Stomach (tissue), 9 donors: ENCODE results near the gene AGAP3. TPM values are rescaled to one million over a fixed set of nuclear protein-coding genes. Genes with fewer than 3 reads are reported as not detected.
A peak's percentile ranks its signal among the peaks of the same experiment; 100 is the strongest.

ENCODE experiments used
- DNase-seq, 2 donors: peaks; one replicate each; pipeline versions ENCODE4 v3.0.0 to v3.0.0-alpha.2; 2013 to 2019
- H3K27ac ChIP-seq, 5 donors: fragments of 200-600 bp in 4 of 5; sonication (generic) in 4 of 5; one replicate each; pipeline ENCODE4 v1.5.1; 2013 to 2019; ENCODE audit warnings: mild to moderate bottlenecking in 1 of 5, moderate library complexity in 1 of 5
- H3K27me3 ChIP-seq, 3 donors: fragments of 200-600 bp; sonication (generic); one replicate each; pipeline ENCODE4 v1.5.1; 2017 to 2019; ENCODE audit warnings: mixed run types in 1 of 3
- H3K36me3 ChIP-seq, 4 donors: fragments of 200-600 bp; sonication (generic); 1 replicate in 3 of 4; 2 replicates in 1 of 4; pipeline ENCODE4 v1.5.1; 2016 to 2019
- H3K4me1 ChIP-seq, 4 donors: fragments of 200-600 bp; sonication (generic); one replicate each; pipeline ENCODE4 v1.5.1; 2016 to 2019
- H3K4me3 ChIP-seq, 4 donors: fragments of 200-600 bp; sonication (generic) in 3 of 4; one replicate each; pipeline ENCODE4 v1.5.1; 2016 to 2019; ENCODE audit warnings: mild to moderate bottlenecking in 1 of 4
- H3K9me3 ChIP-seq, 4 donors: fragments of 200-600 bp; sonication (generic); one replicate each; pipeline ENCODE4 v1.5.1; 2016 to 2019
- EP300 ChIP-seq: sonication (generic); formaldehyde crosslinking; IDR thresholded peaks from one replicate; pipeline ENCODE4 v1.6.1; 2017; ENCODE audit warnings: antibody characterized with exemption
- POLR2A ChIP-seq, 4 donors: fragments of 450-650 bp; IDR thresholded peaks; one replicate each; pipeline ENCODE4 v1.6.1; 2016; ENCODE audit warnings: antibody characterized with exemption in 4 of 4, control low read depth in 2 of 4, mild to moderate bottlenecking in 1 of 4, moderate library complexity in 1 of 4
- POLR2AphosphoS5 ChIP-seq, 3 donors: sonication (generic); formaldehyde crosslinking; IDR thresholded peaks; one replicate each; pipeline ENCODE4 v1.6.1; 2016; ENCODE audit warnings: antibody characterized with exemption in 3 of 3
- WGBS, 5 donors: extraction: QIAGEN DNeasy Blood & Tissue Kit in 3 of 5; methylation state at CpG; one replicate each; pipeline versions ENCODE4 v1.1.5 to v1.1.7; 2013 to 2018; 5-methylcytosine and 5-hydroxymethylcytosine counted together
- intact Hi-C: fragments of 100-400 bp; cut with DNase I; formaldehyde crosslinking; loops from one replicate; pipeline ENCODE4 v1.15.1; 2023; ENCODE audit warnings: low total_unique reads
- polyA plus RNA-seq, 3 donors: library from polyadenylated mRNA; stranded (reverse); fragments of 200-250 nt; gene quantifications; one replicate each; pipeline ENCODE4 v1.2.3, GENCODE V29; 2013
- total RNA-seq, 5 donors: library from RNA; depleted of rRNA; stranded (reverse); fragments of >200 nt; gene quantifications; one replicate each; pipeline versions ENCODE4 v1.1.0 to v1.2.3, GENCODE V29; 2014 to 2016
- TF ChIP-seq, protein P1 (sequence below), 7 experiments: fragments of 450-650 bp in 4 of 7; fragments of 200-600 bp in 3 of 7; sonication (generic) in 3 of 7; IDR thresholded peaks; one replicate each; pipeline ENCODE4 v1.5.1; 2016 to 2019; ENCODE audit warnings: antibody characterized with exemption in 7 of 7, control low read depth in 2 of 7, mild to moderate bottlenecking in 1 of 7
- donor health status: healthy with polysubstance abuse.
- donor health status: Bipolar disorder and iron deficiency.
- donor health status: healthy.

Gene AGAP3
- total and polyA plus RNA-seq, 8 donors, result 32.5 to 342 (median 53.3) TPM

- Histone ChIP-seq H3K27me3 (no peaks in the 10 kb centered on the region), H3K27ac (peak overlapping the region in 4 of 5 donors; percentile 9 to 97 (median 88)), H3K4me3 (peak overlapping the region in 1 of 4 donors; percentile 69), H3K4me1 (peaks cover 37 to 56% (median 42%) of the 10 kb centered on the region in 4 donors), H3K9me3 (no peaks in the 10 kb centered on the region), H3K36me3 (peaks cover 46 to 62% (median 58%) of the 10 kb centered on the region in 4 donors)
- DNase-seq, result no peak
- intact Hi-C loops, result loop anchor here (10.0 kb wide), 1 partner anchor 50 kb away; no protein-coding TSS in a partner anchor
- no peak for TF ChIP-seq POLR2A (IDR thresholded peaks at IDR 0.05)
- TF ChIP-seq POLR2AphosphoS5 (IDR thresholded peaks at IDR 0.05), result no peak
- TF ChIP-seq EP300, result no peak
- TF ChIP-seq, protein P1, sequence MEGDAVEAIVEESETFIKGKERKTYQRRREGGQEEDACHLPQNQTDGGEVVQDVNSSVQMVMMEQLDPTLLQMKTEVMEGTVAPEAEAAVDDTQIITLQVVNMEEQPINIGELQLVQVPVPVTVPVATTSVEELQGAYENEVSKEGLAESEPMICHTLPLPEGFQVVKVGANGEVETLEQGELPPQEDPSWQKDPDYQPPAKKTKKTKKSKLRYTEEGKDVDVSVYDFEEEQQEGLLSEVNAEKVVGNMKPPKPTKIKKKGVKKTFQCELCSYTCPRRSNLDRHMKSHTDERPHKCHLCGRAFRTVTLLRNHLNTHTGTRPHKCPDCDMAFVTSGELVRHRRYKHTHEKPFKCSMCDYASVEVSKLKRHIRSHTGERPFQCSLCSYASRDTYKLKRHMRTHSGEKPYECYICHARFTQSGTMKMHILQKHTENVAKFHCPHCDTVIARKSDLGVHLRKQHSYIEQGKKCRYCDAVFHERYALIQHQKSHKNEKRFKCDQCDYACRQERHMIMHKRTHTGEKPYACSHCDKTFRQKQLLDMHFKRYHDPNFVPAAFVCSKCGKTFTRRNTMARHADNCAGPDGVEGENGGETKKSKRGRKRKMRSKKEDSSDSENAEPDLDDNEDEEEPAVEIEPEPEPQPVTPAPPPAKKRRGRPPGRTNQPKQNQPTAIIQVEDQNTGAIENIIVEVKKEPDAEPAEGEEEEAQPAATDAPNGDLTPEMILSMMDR (IDR thresholded peaks at IDR 0.05), result no peak
- WGBS, 5 donors, result 84 to 95% (median 90%) methylated on average over 11 to 18 of the region's 18 CpGs
These were observed 21.8 kb upstream of the AGAP3 start for GRCh38 chr7:151064454-151064853.

DNA sequence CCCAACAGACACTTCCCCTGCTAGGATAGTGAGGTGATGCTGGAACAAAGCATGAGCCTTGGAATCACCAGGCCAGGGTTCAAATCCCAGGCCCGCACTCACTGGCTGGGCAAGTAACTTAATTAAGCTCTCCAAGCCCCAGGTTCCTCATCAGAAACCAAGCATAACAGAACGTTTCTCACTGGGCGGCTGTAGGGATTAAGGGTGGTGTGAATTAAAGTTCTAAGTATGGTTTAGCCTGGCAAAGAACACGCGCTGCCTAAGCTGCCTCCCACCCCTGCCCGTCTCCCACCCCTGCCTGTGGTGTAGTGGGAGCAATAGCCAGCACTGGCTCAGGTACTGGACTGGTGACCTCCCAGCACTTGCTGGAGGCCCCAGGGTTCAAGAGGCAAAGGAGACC lies 21.3 kb upstream of the AGAP3 start:
- Histone ChIP-seq H3K9me3 (no peaks in the 10 kb centered on the region), H3K36me3 (peaks cover 51 to 67% (median 63%) of the 10 kb centered on the region in 4 donors)
- intact Hi-C loops, result loop anchor here (10.0 kb wide), 1 partner anchor 50 kb away; no protein-coding TSS in a partner anchor

DNA sequence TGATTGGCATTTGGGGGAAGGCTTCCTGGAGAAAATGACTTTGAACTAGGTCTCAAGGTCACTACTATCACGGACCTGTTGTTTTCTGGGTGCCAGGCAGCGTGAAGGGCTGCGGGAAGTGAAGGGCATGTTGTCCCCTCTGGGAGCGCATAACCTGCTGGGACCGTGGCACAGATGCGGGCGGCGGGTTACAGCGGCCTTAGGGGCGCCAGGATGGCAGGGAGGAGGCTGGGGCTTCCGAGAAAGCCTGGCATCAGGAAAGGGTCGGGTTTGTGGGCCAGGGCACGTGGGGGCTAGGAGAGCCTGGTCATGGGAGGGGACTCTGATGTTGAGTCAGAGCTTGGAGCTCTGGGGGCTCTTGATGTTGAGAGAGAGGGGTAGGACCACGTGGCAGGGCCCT lies 20.8 kb upstream of the AGAP3 start:
- DNase-seq, result peak in 1 of 2 donors; percentile 51
- peak overlapping the region in 2 of 5 donors; percentile 91 to 97 for H3K27ac ChIP-seq
- H3K4me1 ChIP-seq, result peaks cover 33 to 49% (median 36%) of the 10 kb centered on the region in 4 donors
- no peak for TF ChIP-seq EP300
- TF ChIP-seq, protein P1 (IDR thresholded peaks at IDR 0.05), result no peak
- no peak for TF ChIP-seq POLR2AphosphoS5 (IDR thresholded peaks at IDR 0.05)
- TF ChIP-seq POLR2A (IDR thresholded peaks at IDR 0.05), result no peak
- WGBS, 5 donors, result 74 to 85% (median 77%) methylated on average over 12 to 14 of the region's 14 CpGs
- intact Hi-C loops, result loop anchor here (10.0 kb wide), 1 partner anchor 49 kb away; no protein-coding TSS in a partner anchor
- H3K36me3 ChIP-seq, result peaks cover 56 to 72% (median 68%) of the 10 kb centered on the region in 4 donors
- no peaks in the 10 kb centered on the region for H3K9me3 ChIP-seq
- no peaks in the 10 kb centered on the region for H3K27me3 ChIP-seq
- no peak overlapping the region for H3K4me3 ChIP-seq

More for the DNA sequence above, 21.3 kb upstream of the AGAP3 start:
- H3K27ac ChIP-seq, result peak overlapping the region in 3 of 5 donors; percentile 9 to 97 (median 91)
- H3K27me3 ChIP-seq, result no peaks in the 10 kb centered on the region
- DNase-seq, result no peak
- TF ChIP-seq, protein P1 (IDR thresholded peaks at IDR 0.05), result no peak
- TF ChIP-seq POLR2AphosphoS5 (IDR thresholded peaks at IDR 0.05) (no peak), POLR2A (IDR thresholded peaks at IDR 0.05) (no peak), EP300 (no peak)
- 65 to 89% (median 87%) methylated on average over 5 to 6 of the region's 6 CpGs for WGBS, 5 donors
- H3K4me1 ChIP-seq, result peaks cover 37 to 54% (median 41%) of the 10 kb centered on the region in 4 donors
- no peak overlapping the region for H3K4me3 ChIP-seq

- peaks cover 65 to 81% (median 77%) of the 10 kb centered on the region in 4 donors for H3K36me3 ChIP-seq
- H3K27me3 ChIP-seq, result no peaks in the 10 kb centered on the region
- peaks cover 24 to 40% (median 27%) of the 10 kb centered on the region in 4 donors for H3K4me1 ChIP-seq
- H3K27ac ChIP-seq, result peak overlapping the region in 1 of 5 donors; percentile 20
- intact Hi-C loops, result loop anchor here (10.0 kb wide), 1 partner anchor 48 kb away; no protein-coding TSS in a partner anchor
- TF ChIP-seq, protein P1 (IDR thresholded peaks at IDR 0.05), result no peak
- TF ChIP-seq POLR2AphosphoS5 (IDR thresholded peaks at IDR 0.05) (no peak), EP300 (no peak), POLR2A (IDR thresholded peaks at IDR 0.05) (no peak)
- 86 to 90% (median 89%) methylated on average over 33 to 39 of the region's 39 CpGs for WGBS, 5 donors
- no peaks in the 10 kb centered on the region for H3K9me3 ChIP-seq
- H3K4me3 ChIP-seq, result no peak overlapping the region
- no peak for DNase-seq
These were observed 19.9 kb upstream of the AGAP3 start for GRCh38 chr7:151066273-151066974.
